ENCODE measurements around the gene IP6K3. TPM values are rescaled to one million over a fixed set of nuclear protein-coding genes. Genes with fewer than 3 reads are reported as not detected.

IP6K3 gene
- polyA plus RNA-seq, 1 donor (not counting 4 experiments of a cell fraction or from before 2014, with no cell fraction given) = not detected

DNA sequence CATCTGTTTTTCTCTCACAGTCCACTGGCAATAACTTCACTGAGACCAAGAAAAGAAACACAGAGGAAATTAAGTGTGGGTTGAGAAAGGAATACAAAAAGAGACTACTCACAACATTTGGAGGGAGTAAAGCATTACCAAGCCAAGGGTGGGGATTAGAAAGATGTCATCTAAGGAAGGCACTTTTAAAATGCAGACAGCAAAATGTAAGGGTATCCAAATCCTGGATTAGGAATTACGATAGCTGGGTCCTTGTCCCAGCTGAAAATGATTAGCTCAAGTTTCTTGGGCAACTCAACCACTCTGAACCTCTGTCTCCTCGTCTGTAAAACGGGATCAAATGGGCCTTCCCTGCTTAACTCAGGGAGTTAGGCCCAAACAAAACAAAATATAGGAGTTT is 40.0 kb upstream of the IP6K3 start:
- Histone ChIP-seq H3K27ac (ENCODE audit: control insufficient read depth, insufficient read depth, low read length) (peak overlapping the region; percentile 82), H3K79me2 (ENCODE audit: control insufficient read depth, insufficient read depth, low read length) (peaks cover 41% of the 10 kb centered on the region), H3K36me3 (ENCODE audit: control insufficient read depth in 2 of 2, extremely low read depth in 1 of 2, insufficient read depth in 2 of 2, low read length in 2 of 2) (peaks cover 12 to 35% of the 10 kb centered on the region in 2 experiments), H3K4me2 (ENCODE audit: control insufficient read depth, extremely low read depth, insufficient read depth, low read depth, low read length) (peak overlapping the region; percentile 99), H3K27me3 (ENCODE audit: control insufficient read depth, extremely low read depth, insufficient read depth, low read length) (no peaks in the 10 kb centered on the region), H4K20me1 (ENCODE audit: control insufficient read depth, extremely low read depth, insufficient read depth, low read length) (peaks cover 7% of the 10 kb centered on the region), H3K4me1 (ENCODE audit: control insufficient read depth, extremely low read depth, insufficient read depth, low read length) (peaks cover 29% of the 10 kb centered on the region), H3K9ac (ENCODE audit: control insufficient read depth, extremely low read depth, insufficient read depth, low read length) (no peak overlapping the region), H3K9me3 (ENCODE audit: control insufficient read depth, low read depth, low read length) (no peaks in the 10 kb centered on the region), H3K9me1 (ENCODE audit: control insufficient read depth, extremely low read depth, insufficient read depth, low read length) (no peaks in the 10 kb centered on the region), H2AFZ (ENCODE audit: control insufficient read depth, low read length) (no peak overlapping the region), H3K4me3 (ENCODE audit: control insufficient read depth in 2 of 3, extremely low read depth in 1 of 3, insufficient read depth in 2 of 3, low read depth in 1 of 3, low read length in 3 of 3) (peak overlapping the region in 1 of 3 experiments; percentile 79)
- dilution Hi-C loops (cut with MboI; ENCODE audit: extremely low pct_ligation_motif_present, low sequenced_read_pairs) = no loop called here
- TF ChIP-seq, protein P1, sequence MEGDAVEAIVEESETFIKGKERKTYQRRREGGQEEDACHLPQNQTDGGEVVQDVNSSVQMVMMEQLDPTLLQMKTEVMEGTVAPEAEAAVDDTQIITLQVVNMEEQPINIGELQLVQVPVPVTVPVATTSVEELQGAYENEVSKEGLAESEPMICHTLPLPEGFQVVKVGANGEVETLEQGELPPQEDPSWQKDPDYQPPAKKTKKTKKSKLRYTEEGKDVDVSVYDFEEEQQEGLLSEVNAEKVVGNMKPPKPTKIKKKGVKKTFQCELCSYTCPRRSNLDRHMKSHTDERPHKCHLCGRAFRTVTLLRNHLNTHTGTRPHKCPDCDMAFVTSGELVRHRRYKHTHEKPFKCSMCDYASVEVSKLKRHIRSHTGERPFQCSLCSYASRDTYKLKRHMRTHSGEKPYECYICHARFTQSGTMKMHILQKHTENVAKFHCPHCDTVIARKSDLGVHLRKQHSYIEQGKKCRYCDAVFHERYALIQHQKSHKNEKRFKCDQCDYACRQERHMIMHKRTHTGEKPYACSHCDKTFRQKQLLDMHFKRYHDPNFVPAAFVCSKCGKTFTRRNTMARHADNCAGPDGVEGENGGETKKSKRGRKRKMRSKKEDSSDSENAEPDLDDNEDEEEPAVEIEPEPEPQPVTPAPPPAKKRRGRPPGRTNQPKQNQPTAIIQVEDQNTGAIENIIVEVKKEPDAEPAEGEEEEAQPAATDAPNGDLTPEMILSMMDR (optimal IDR thresholded peaks at IDR 0.05 in 1 of 3, IDR thresholded peaks at IDR 0.05 in 1 of 3, conservative IDR thresholded peaks at IDR 0.05 in 1 of 3; ENCODE audit: extremely low read depth in 1 of 3, insufficient read depth in 2 of 3, low read length in 3 of 3) = no peak
- TF ChIP-seq EZH2 (IDR thresholded peaks at IDR 0.05; ENCODE audit: low read length) = no peak
- DNase-seq (ENCODE audit: low read depth, low spot score) = no peak
- FAIRE-seq = no peak

DNA sequence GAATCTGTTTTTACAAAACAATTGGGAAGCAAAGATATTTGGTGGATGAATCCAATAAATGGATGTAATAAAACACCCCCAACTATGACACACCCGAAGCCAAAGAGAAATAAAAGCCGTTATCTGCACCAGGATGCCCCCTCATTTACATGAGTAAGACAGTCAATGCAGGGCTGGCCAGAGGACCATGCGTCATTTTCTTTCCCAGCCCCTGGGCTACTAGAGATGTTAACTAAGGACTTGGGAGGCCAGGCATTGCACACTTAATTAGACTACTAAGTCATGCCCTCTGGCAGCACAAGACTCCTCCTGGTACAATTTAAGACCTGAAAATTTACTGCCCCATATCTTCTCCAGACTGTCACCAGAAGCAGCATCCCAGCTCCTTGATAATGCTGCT is 39.1 kb upstream of the IP6K3 start:
- peaks cover 41% of the 10 kb centered on the region for H3K79me2 ChIP-seq (ENCODE audit: control insufficient read depth, insufficient read depth, low read length)
- H3K4me2 ChIP-seq (ENCODE audit: control insufficient read depth, extremely low read depth, insufficient read depth, low read depth, low read length) = peak overlapping the region; percentile 3
- no peak overlapping the region for H3K9ac ChIP-seq (ENCODE audit: control insufficient read depth, extremely low read depth, insufficient read depth, low read length)
- H2AFZ ChIP-seq (ENCODE audit: control insufficient read depth, low read length) = no peak overlapping the region
- peaks cover 14 to 35% of the 10 kb centered on the region in 2 experiments for H3K36me3 ChIP-seq (ENCODE audit: control insufficient read depth in 2 of 2, extremely low read depth in 1 of 2, insufficient read depth in 2 of 2, low read length in 2 of 2)
- peaks cover 7% of the 10 kb centered on the region for H4K20me1 ChIP-seq (ENCODE audit: control insufficient read depth, extremely low read depth, insufficient read depth, low read length)
- H3K27ac ChIP-seq (ENCODE audit: control insufficient read depth, insufficient read depth, low read length) = no peak overlapping the region
- no peaks in the 10 kb centered on the region for H3K27me3 ChIP-seq (ENCODE audit: control insufficient read depth, extremely low read depth, insufficient read depth, low read length)
- H3K4me1 ChIP-seq (ENCODE audit: control insufficient read depth, extremely low read depth, insufficient read depth, low read length) = peaks cover 35% of the 10 kb centered on the region
- no peaks in the 10 kb centered on the region for H3K9me1 ChIP-seq (ENCODE audit: control insufficient read depth, extremely low read depth, insufficient read depth, low read length)
- dilution Hi-C loops (cut with MboI; ENCODE audit: extremely low pct_ligation_motif_present, low sequenced_read_pairs) = no loop called here
- no peak for DNase-seq (ENCODE audit: low read depth, low spot score)
- TF ChIP-seq, protein P1 (optimal IDR thresholded peaks at IDR 0.05 in 1 of 3, IDR thresholded peaks at IDR 0.05 in 1 of 3, conservative IDR thresholded peaks at IDR 0.05 in 1 of 3; ENCODE audit: extremely low read depth in 1 of 3, insufficient read depth in 2 of 3, low read length in 3 of 3) = no peak
- TF ChIP-seq EZH2 (IDR thresholded peaks at IDR 0.05; ENCODE audit: low read length) = no peak
- H3K4me3 ChIP-seq (ENCODE audit: control insufficient read depth in 2 of 3, extremely low read depth in 1 of 3, insufficient read depth in 2 of 3, low read depth in 1 of 3, low read length in 3 of 3) = no peak overlapping the region
- no peaks in the 10 kb centered on the region for H3K9me3 ChIP-seq (ENCODE audit: control insufficient read depth, low read depth, low read length)
- no peak for FAIRE-seq

Measured in keratinocyte (primary cell).